H1 (cell line): ENCODE measurements around the gene PCYT2. TPM values are rescaled to one million over a fixed set of nuclear protein-coding genes. Genes with fewer than 3 reads are reported as not detected.

Source experiments
- CTCF ChIA-PET: fragments of 300-600 bp; sonication (Branson Sonifier 250); formaldehyde crosslinking; loops from one replicate; lab custom pipeline; 2021; ENCODE audit not compliant: partially characterized antibody; lab: Charles Lee
- POLR2A ChIA-PET: fragments of 300-600 bp; sonication (Branson Sonifier 250); formaldehyde crosslinking; loops from one replicate; lab custom pipeline; 2021; ENCODE audit warnings: inconsistent platforms; ENCODE audit not compliant: partially characterized antibody; lab: Charles Lee
- DNase-seq, 2 experiments: peaks; one replicate each; pipeline versions ENCODE4 v3.0.0 to v3.0.0-alpha.2; 2010 to 2022; ENCODE audit warnings: low spot score in 2 of 2, low read depth in 1 of 2, mixed read lengths in 1 of 2
- FAIRE-seq: peaks from 2 replicates; lab custom pipeline; 2011; peaks lifted over from hg19 to GRCh38; lab: Jason Lieb, UNC
- H2AFZ ChIP-seq: 2 replicates; pipeline ENCODE4 v1.8.1; 2012; ENCODE audit warnings: low read length, inconsistent platforms
- H2AK5ac ChIP-seq: 2 replicates; pipeline ENCODE4 v1.6.1; 2013; ENCODE audit warnings: low read depth, low read length
- H2BK120ac ChIP-seq: replicated peaks from 2 replicates; pipeline ENCODE3; 2013; ENCODE audit warnings: low read depth, low read length, inconsistent platforms
- H2BK12ac ChIP-seq: 2 replicates; pipeline ENCODE4 v1.6.1; 2013; ENCODE audit warnings: low read depth, low read length
- H2BK15ac ChIP-seq: 2 replicates; pipeline ENCODE4 v1.6.1; 2013; ENCODE audit warnings: low read length
- H2BK20ac ChIP-seq: 2 replicates; pipeline ENCODE4 v1.6.1; 2013; ENCODE audit warnings: low read length
- H2BK5ac ChIP-seq: 2 replicates; pipeline ENCODE4 v1.6.1; 2013; ENCODE audit warnings: low read depth, low read length
- H3K14ac ChIP-seq: 2 replicates; pipeline ENCODE4 v1.6.1; 2013; ENCODE audit warnings: inconsistent platforms; ENCODE audit not compliant: insufficient read length
- H3K18ac ChIP-seq: 2 replicates; pipeline ENCODE4 v1.6.1; 2013; ENCODE audit warnings: low read length; ENCODE audit errors: extremely low read depth
- H3K23ac ChIP-seq: 2 replicates; pipeline ENCODE4 v1.6.1; 2013; ENCODE audit warnings: inconsistent platforms; ENCODE audit not compliant: insufficient read length
- H3K23me2 ChIP-seq: 2 replicates; pipeline ENCODE4 v1.6.1; 2013; ENCODE audit warnings: low read depth, low read length
- H3K27ac ChIP-seq: 2 replicates; pipeline ENCODE4 v1.6.1; 2011; ENCODE audit warnings: low read depth, low read length, inconsistent platforms
- H3K27me3 ChIP-seq, 4 experiments: replicated peaks in 1 of 4; 1 replicate in 1 of 4; 2 replicates in 3 of 4; pipeline versions ENCODE4 v1.6.1 to v1.8.1; 2011 to 2013; ENCODE audit warnings: low read length in 3 of 4, mild to moderate bottlenecking in 3 of 4, inconsistent platforms in 2 of 4, mixed read lengths in 2 of 4, moderate library complexity in 1 of 4; ENCODE audit not compliant: control insufficient read depth in 3 of 4, insufficient read depth in 3 of 4; ENCODE audit errors: extremely low read depth in 1 of 4
- H3K36me3 ChIP-seq, 4 experiments: 2 replicates each; pipeline versions ENCODE4 v1.6.1 to v1.8.1; 2011 to 2013; ENCODE audit warnings: mild to moderate bottlenecking in 4 of 4, low read length in 3 of 4, moderate library complexity in 2 of 4, control low read depth in 1 of 4, inconsistent platforms in 1 of 4; ENCODE audit not compliant: insufficient read depth in 4 of 4, control insufficient read depth in 2 of 4
- H3K4ac ChIP-seq: replicated peaks from 2 replicates; pipeline ENCODE3; 2013; ENCODE audit warnings: low read length, low read depth, mixed read lengths, inconsistent platforms; ENCODE audit not compliant: insufficient read length
- H3K4me1 ChIP-seq, 4 experiments: replicated peaks in 1 of 4; 1 replicate in 1 of 4; 2 replicates in 3 of 4; pipeline versions ENCODE4 v1.6.1 to v1.8.1; 2011 to 2013; ENCODE audit warnings: low read length in 3 of 4, inconsistent platforms in 2 of 4, mixed read lengths in 1 of 4; ENCODE audit not compliant: insufficient read depth in 4 of 4, control insufficient read depth in 3 of 4
- H3K4me2 ChIP-seq, 2 experiments: 2 replicates each; pipeline versions ENCODE4 v1.6.1 to v1.8.1; 2011 to 2013; ENCODE audit warnings: low read depth in 2 of 2, low read length in 2 of 2, control low read depth in 1 of 2, inconsistent platforms in 1 of 2, mild to moderate bottlenecking in 1 of 2; ENCODE audit not compliant: insufficient read depth in 1 of 2
- H3K4me3 ChIP-seq, 4 experiments: fragments of 200-600, 300-600 bp in 1 of 4; sonication (generic), shearing (Covaris generic), sonication (Bioruptor Twin) in 1 of 4; 2 replicates each; pipeline versions ENCODE4 v1.5.1 to v1.8.1; 2011 to 2016; ENCODE audit warnings: low read length in 4 of 4, low read depth in 3 of 4, control low read depth in 2 of 4, inconsistent platforms in 2 of 4, mild to moderate bottlenecking in 2 of 4, mixed read lengths in 1 of 4, moderate library complexity in 1 of 4; ENCODE audit not compliant: insufficient read depth in 2 of 4; ENCODE audit errors: extremely low read depth in 1 of 4
- H3K56ac ChIP-seq: replicated peaks from 2 replicates; pipeline ENCODE3; 2013; ENCODE audit warnings: low read depth, mild to moderate bottlenecking, mixed read lengths, low read length, inconsistent platforms; ENCODE audit not compliant: insufficient read length
- H3K79me1 ChIP-seq: 2 replicates; pipeline ENCODE4 v1.6.1; 2013; ENCODE audit warnings: low read depth, low read length, control low read depth
- H3K79me2 ChIP-seq, 2 experiments: 2 replicates each; pipeline versions ENCODE4 v1.6.1 to v1.8.1; 2012 to 2013; ENCODE audit warnings: low read length in 2 of 2, mild to moderate bottlenecking in 2 of 2, inconsistent platforms in 1 of 2; ENCODE audit not compliant: insufficient read depth in 2 of 2, control insufficient read depth in 1 of 2
- H3K9ac ChIP-seq, 4 experiments: replicated peaks in 1 of 4; 1 replicate in 1 of 4; 2 replicates in 3 of 4; pipeline versions ENCODE4 v1.6.1 to v1.8.1; 2011 to 2013; ENCODE audit warnings: low read depth in 3 of 4, low read length in 3 of 4, control low read depth in 2 of 4, mild to moderate bottlenecking in 2 of 4, moderate library complexity in 2 of 4, inconsistent platforms in 1 of 4; ENCODE audit errors: extremely low read depth in 1 of 4
- H3K9me3 ChIP-seq, 2 experiments: 2 replicates each; pipeline versions ENCODE4 v1.6.1 to v1.8.1; 2012 to 2013; ENCODE audit warnings: mild to moderate bottlenecking in 2 of 2, moderate library complexity in 2 of 2, control low read depth in 1 of 2, inconsistent platforms in 1 of 2, low read depth in 1 of 2, low read length in 1 of 2, mixed read lengths in 1 of 2; ENCODE audit not compliant: insufficient read depth in 2 of 2
- H4K20me1 ChIP-seq, 2 experiments: replicated peaks in 1 of 2; 2 replicates each; pipeline versions ENCODE3 to v1.8.1; 2011 to 2013; ENCODE audit warnings: inconsistent platforms in 2 of 2, low read length in 2 of 2, mild to moderate bottlenecking in 1 of 2; ENCODE audit not compliant: insufficient read depth in 2 of 2, control insufficient read depth in 1 of 2
- H4K5ac ChIP-seq: 2 replicates; pipeline ENCODE4 v1.6.1; 2013; ENCODE audit warnings: low read length, low read depth, mixed read lengths, inconsistent platforms; ENCODE audit not compliant: insufficient read length
- H4K8ac ChIP-seq: 2 replicates; pipeline ENCODE4 v1.8.0; 2013; ENCODE audit warnings: mild to moderate bottlenecking, moderate library complexity, low read length, inconsistent platforms; ENCODE audit not compliant: insufficient read depth; ENCODE audit errors: extremely low read depth
- H4K91ac ChIP-seq: replicated peaks from 2 replicates; pipeline ENCODE3; 2013; ENCODE audit warnings: low read length, mixed read lengths, inconsistent platforms; ENCODE audit not compliant: insufficient read length
- ASH2L ChIP-seq: fragments of 200-600, 300-600 bp; sonication (generic); IDR thresholded peaks from one replicate; pipeline ENCODE4 v1.7.1; 2017; ENCODE audit warnings: low read length
- CHD1 ChIP-seq: IDR thresholded peaks from 2 replicates; pipeline ENCODE4 v1.6.1; 2012; ENCODE audit warnings: low read depth, low read length, improper control_type of control experiment
- JUND ChIP-seq: IDR thresholded peaks from 2 replicates; pipeline ENCODE4 v1.6.1; 2011; ENCODE audit warnings: mild to moderate bottlenecking, improper control_type of control experiment, low read length
- KDM4A ChIP-seq: IDR thresholded peaks from one replicate; pipeline ENCODE4 v1.7.1; 2012; ENCODE audit warnings: low read depth, mild to moderate bottlenecking, moderate library complexity, low read length, inconsistent platforms; ENCODE audit not compliant: severe bottlenecking
- POU5F1 ChIP-seq: IDR thresholded peaks from 2 replicates; pipeline ENCODE4 v1.6.1; 2011; ENCODE audit warnings: low read depth, mild to moderate bottlenecking, low read length, moderate library complexity
- RFX5 ChIP-seq: IDR thresholded peaks from 2 replicates; pipeline ENCODE4 v1.6.1; 2011; ENCODE audit warnings: low read depth, low read length, improper control_type of control experiment, borderline replicate concordance
- RNF2 ChIP-seq: fragments of 200-900, 300-1000 bp; sonication (generic); IDR thresholded peaks from 2 replicates; pipeline ENCODE4 v1.7.1; 2016; ENCODE audit warnings: borderline replicate concordance, low read depth, mild to moderate bottlenecking, antibody characterized with exemption, low read length; ENCODE audit not compliant: poor library complexity, severe bottlenecking; ENCODE audit errors: missing control alignments
- WGBS, 2 experiments: shearing (Covaris generic) in 1 of 2; methylation state at CpG; one replicate each; pipeline versions ENCODE4 v1.1.6 to v1.1.7; 2013 to 2015; ENCODE audit warnings: low lambda C conversion rate in 2 of 2, mixed read lengths in 2 of 2, inconsistent platforms in 1 of 2, low coverage in 1 of 2, missing lambda C conversion rate in 1 of 2; ENCODE audit not compliant: insufficient replicate concordance in 2 of 2, insufficient coverage in 1 of 2, insufficient read length in 1 of 2; ENCODE audit errors: extremely low coverage in 1 of 2, missing lambda C conversion rate in 1 of 2; 5-methylcytosine and 5-hydroxymethylcytosine counted together
- polyA plus RNA-seq, 7 experiments: library from polyadenylated mRNA; depleted of rRNA in 3 of 7; stranded (reverse) in 5 of 7; unstranded in 2 of 7; fragments of >200 nt in 5 of 7; fragments of 200-250 nt in 2 of 7; gene quantifications; 1 replicate in 5 of 7; 2 replicates in 1 of 7; 4 replicates in 1 of 7; pipeline versions ENCODE4 v1.2.1 to v1.2.3, GENCODE V29; 2011 to 2013; ENCODE audit warnings: missing spikeins in 2 of 7, mixed read lengths in 2 of 7
- total RNA-seq: library from RNA; stranded (reverse); fragmentation: NEBNext Ultra II Directional; extraction: Animal tissue kit (Norgen Biotek cat#: 25700); gene quantifications from 2 replicates; pipeline ENCODE4 v1.2.1, GENCODE V29; 2021

PCYT2 gene
- total and polyA plus RNA-seq, 2 of the 8 experiments (the other 6 are each of a cell fraction or from before 2014, with no cell fraction given): 29.9 to 31.3 TPM

DNA sequence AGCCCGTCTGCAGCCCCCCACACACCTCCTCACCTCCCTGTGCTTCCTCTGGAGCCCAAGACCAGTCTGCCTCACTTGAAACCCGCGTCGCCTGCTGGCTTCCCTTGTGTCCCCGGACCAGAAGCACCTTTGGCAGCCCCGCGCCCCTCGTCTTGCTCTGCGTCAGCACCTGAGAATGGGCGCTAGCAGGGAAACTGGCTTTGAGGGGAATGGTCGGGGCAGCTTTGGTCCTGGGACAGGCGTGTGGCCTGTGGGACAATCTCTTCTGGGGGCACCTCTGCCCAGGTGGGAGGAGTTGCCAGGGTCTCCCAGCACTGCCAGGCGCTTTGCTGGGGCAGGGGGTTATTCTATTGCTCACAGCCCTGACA is 20.0 kb upstream of the PCYT2 start:
- CTCF ChIA-PET: interaction anchor here (0.6 to 3.8 kb wide), 7 partner anchors 25 to 90 kb away, joined by 3 to 9 read pairs (median 3); no protein-coding TSS in a partner anchor
- no peak for DNase-seq
- Histone ChIP-seq H3K79me1 (peaks cover 6% of the 10 kb centered on the region), H4K20me1 (peaks cover 9 to 23% of the 10 kb centered on the region in 2 experiments), H3K27ac (no peak overlapping the region), H3K14ac (no peak overlapping the region), H3K9me3 (no peaks in the 10 kb centered on the region), H3K4ac (no peak overlapping the region), H3K9ac (no peak overlapping the region), H3K18ac (no peak overlapping the region), H4K91ac (no peak overlapping the region), H2BK120ac (no peak overlapping the region), H2BK20ac (no peak overlapping the region), H4K8ac (no peak overlapping the region), H3K23me2 (peaks cover 14% of the 10 kb centered on the region; the same call in 1 of the 2 replicates), H3K27me3 (peaks cover 0 to 12% (median 9%) of the 10 kb centered on the region in 4 experiments; a peak in 4 of 7 replicates), H3K4me1 (peaks cover 0 to 11% (median 5%) of the 10 kb centered on the region in 4 experiments; a peak in 6 of 7 replicates), H4K5ac (no peak overlapping the region), H3K4me2 (no peak overlapping the region), H3K36me3 (peaks cover 0 to 25% (median 10%) of the 10 kb centered on the region in 4 experiments; a peak in 5 of 8 replicates), H2AFZ (no peak overlapping the region), H2BK15ac (no peak overlapping the region), H2BK12ac (no peak overlapping the region), H3K56ac (no peak overlapping the region), H3K4me3 (no peak overlapping the region), H2BK5ac (no peak overlapping the region), H2AK5ac (no peak overlapping the region), H3K23ac (no peak overlapping the region), H3K79me2 (peaks cover 2 to 7% of the 10 kb centered on the region in 2 experiments; a peak in 3 of 4 replicates)
- FAIRE-seq: no peak
- TF ChIP-seq ASH2L (no peak), RFX5 (no peak), KDM4A (no peak), JUND (no peak), POU5F1 (no peak), RNF2 (no peak), CHD1 (no peak)
- WGBS, 2 experiments: 83% methylated on average over 13 of the region's 13 CpGs; no CpG with 5 or more reads in 1 of the 2 experiments
- POLR2A ChIA-PET: interaction anchor here (0.6 to 14.6 kb wide), 24 partner anchors 6 to 420 kb away, joined by 3 to 150 read pairs (median 3); partner anchors contain the start of genes ASPSCR1, MAFG, PCYT2 and SIRT7
